ENCODE data around the gene STXBP1. TPM values are rescaled to one million over a fixed set of nuclear protein-coding genes. Genes with fewer than 3 reads are reported as not detected.

STXBP1 gene
- total RNA-seq, 6 donors from 2014 or later, result 44.6 to 124 (median 76.1) TPM

GRCh38 chr9:127568971-127569885 is 42.8 kb upstream of the STXBP1 start:
- peak; percentile 89 to 92 for ATAC-seq (ENCODE audit: low FRiP score in 2 of 2)
- H3K27ac ChIP-seq, result peak overlapping the region; percentile 94 to 97 (median 96)
- H3K36me3 ChIP-seq, result peaks cover 0 to 6% (median 0%) of the 10 kb centered on the region in 4 donors
- TF ChIP-seq POLR2AphosphoS5 (IDR thresholded peaks at IDR 0.05) (peak; percentile 40 to 58), EP300 (IDR thresholded peaks at IDR 0.05) (peak in 1 of 4 donors; percentile 40), CTCF (IDR thresholded peaks at IDR 0.05) (peak in 2 of 6 experiments; percentile 4), POLR2A (IDR thresholded peaks at IDR 0.05) (peak in 2 of 4 donors; percentile 21 to 84)
- peak overlapping the region; percentile 48 to 94 (median 72) for H3K4me3 ChIP-seq
- peaks cover 43 to 80% (median 51%) of the 10 kb centered on the region in 4 donors for H3K4me1 ChIP-seq
- H3K9me3 ChIP-seq, result no peaks in the 10 kb centered on the region
- peak; percentile 88 to 96 for DNase-seq
- 1 to 4% methylated on average over 11 to 44 of the region's 78 CpGs for WGBS, 2 donors
- no peaks in the 10 kb centered on the region for H3K27me3 ChIP-seq

GRCh38 chr9:127569886-127570401 is 42.1 kb upstream of the STXBP1 start:
- peak overlapping the region; percentile 93 to 97 (median 95) for H3K27ac ChIP-seq
- TF ChIP-seq POLR2A (IDR thresholded peaks at IDR 0.05) (peak in 2 of 4 donors; percentile 44 to 47), CTCF (IDR thresholded peaks at IDR 0.05) (peak in 1 of 6 experiments; percentile 2), EP300 (IDR thresholded peaks at IDR 0.05) (peak in 3 of 4 donors; percentile 18 to 84 (median 56)), POLR2AphosphoS5 (IDR thresholded peaks at IDR 0.05) (peak; percentile 32 to 66)
- no peaks in the 10 kb centered on the region for H3K27me3 ChIP-seq
- H3K36me3 ChIP-seq, result no peaks in the 10 kb centered on the region
- DNase-seq, result peak in 1 of 2 donors; percentile 73
- WGBS, 2 donors, result 7 to 22% methylated on average over 4 of the region's 4 CpGs
- ATAC-seq (ENCODE audit: low FRiP score in 2 of 2), result peak; percentile 1 to 42
- peaks cover 50 to 80% (median 57%) of the 10 kb centered on the region in 4 donors for H3K4me1 ChIP-seq
- peak overlapping the region in 3 of 4 donors; percentile 67 to 94 (median 77) for H3K4me3 ChIP-seq
- H3K9me3 ChIP-seq, result no peaks in the 10 kb centered on the region

GRCh38 chr9:127570533-127571111 is 41.5 kb upstream of the STXBP1 start:
- peaks cover 50 to 80% (median 58%) of the 10 kb centered on the region in 4 donors for H3K4me1 ChIP-seq
- no peak overlapping the region for H3K4me3 ChIP-seq
- DNase-seq, result no peak

GRCh38 chr9:127571971-127572370 is 40.1 kb upstream of the STXBP1 start:
- no peak for DNase-seq
- ATAC-seq (ENCODE audit: low FRiP score in 2 of 2), result no peak
- H3K27me3 ChIP-seq, result no peaks in the 10 kb centered on the region
- H3K9me3 ChIP-seq, result no peaks in the 10 kb centered on the region
- H3K27ac ChIP-seq, result peak overlapping the region in 3 of 4 donors; percentile 82 to 94 (median 85)
- no peaks in the 10 kb centered on the region for H3K36me3 ChIP-seq
- TF ChIP-seq CTCF (IDR thresholded peaks at IDR 0.05) (no peak), POLR2A (IDR thresholded peaks at IDR 0.05) (no peak), POLR2AphosphoS5 (IDR thresholded peaks at IDR 0.05) (no peak), EP300 (IDR thresholded peaks at IDR 0.05) (no peak)
- peaks cover 41 to 73% (median 50%) of the 10 kb centered on the region in 4 donors for H3K4me1 ChIP-seq
- 92% methylated on average over 3 of the region's 3 CpGs for WGBS, 2 donors
- no peak overlapping the region for H3K4me3 ChIP-seq

More at GRCh38 chr9:127570533-127571111, 41.5 kb upstream of the STXBP1 start:
- no peak for ATAC-seq (ENCODE audit: low FRiP score in 2 of 2)
- Histone ChIP-seq H3K27ac (peak overlapping the region; percentile 93 to 97 (median 95)), H3K27me3 (no peaks in the 10 kb centered on the region), H3K9me3 (no peaks in the 10 kb centered on the region), H3K36me3 (no peaks in the 10 kb centered on the region)
- TF ChIP-seq POLR2AphosphoS5 (IDR thresholded peaks at IDR 0.05), result peak; percentile 17 to 29
- TF ChIP-seq EP300 (IDR thresholded peaks at IDR 0.05), result peak in 2 of 4 donors; percentile 85
- TF ChIP-seq POLR2A (IDR thresholded peaks at IDR 0.05), result no peak
- no peak for TF ChIP-seq CTCF (IDR thresholded peaks at IDR 0.05)
- 61 to 72% methylated on average over 3 of the region's 3 CpGs for WGBS, 2 donors
